GM12878 (cell line): ENCODE results near the gene SMIM1. TPM values are rescaled to one million over a fixed set of nuclear protein-coding genes. Genes with fewer than 3 reads are reported as not detected.

ENCODE experiments used
- ATAC-seq: fragments of 200-7000 bp; cut with Tn5 transposase; 3 replicates; pipeline ENCODE4 v1.9.1; 2020; ENCODE audit warnings: mild to moderate bottlenecking, moderate library complexity
- BruUV-seq: library from RNA; stranded (reverse); fragments of 400-500 nt; replicated peaks from 2 replicates; lab custom pipeline; 2021; lab: Mats Ljungman, UMichigan
- CTCF ChIA-PET: fragments of 300-600 bp; sonication (Branson Sonifier 250); formaldehyde crosslinking; extraction: SDS; loops from one replicate; lab custom pipeline; 2021; ENCODE audit warnings: inconsistent platforms; lab: Yijun Ruan, JAX
- POLR2A ChIA-PET: fragments of 350-600 bp; formaldehyde crosslinking; extraction: SDS; loops from one replicate; lab custom pipeline; 2021; ENCODE audit warnings: inconsistent platforms; lab: Charles Lee
- RAD21 ChIA-PET: fragments of 300-600 bp; sonication (Branson Sonifier 250); formaldehyde crosslinking; loops from one replicate; lab custom pipeline; 2023; ENCODE audit warnings: antibody characterized with exemption; ENCODE audit not compliant: unreplicated experiment; lab: Charles Lee
- SMC1A ChIA-PET: fragments of 300-600 bp; sonication (Branson Sonifier 250); formaldehyde crosslinking; loops from one replicate; lab custom pipeline; 2023; ENCODE audit not compliant: unreplicated experiment, uncharacterized antibody; lab: Charles Lee
- DNase-seq: peaks from one replicate; pipeline ENCODE4 v3.0.0-alpha.2; 2011; ENCODE audit warnings: low read depth, low spot score
- FAIRE-seq: peaks from 3 replicates; lab custom pipeline; 2011; peaks lifted over from hg19 to GRCh38; lab: Jason Lieb, UNC
- H2AFZ ChIP-seq: 2 replicates; pipeline ENCODE4 v1.6.0; 2011; ENCODE audit warnings: low read depth, low read length, control low read depth; ENCODE audit not compliant: control insufficient read depth
- H3K27ac ChIP-seq: 2 replicates; pipeline ENCODE4 v1.5.1; 2011; ENCODE audit warnings: control low read depth; ENCODE audit not compliant: control insufficient read depth, insufficient read depth
- H3K27me3 ChIP-seq, 2 experiments: replicated peaks in 1 of 2; 2 replicates each; pipeline versions ENCODE4 v1.6.0 to v1.6.1; 2011; ENCODE audit warnings: low read length in 1 of 2; ENCODE audit not compliant: control insufficient read depth in 2 of 2, insufficient read depth in 2 of 2
- H3K36me3 ChIP-seq, 2 experiments: 2 replicates each; pipeline ENCODE4 v1.5.1; 2011; ENCODE audit warnings: low read length in 1 of 2; ENCODE audit not compliant: control insufficient read depth in 2 of 2, insufficient read depth in 2 of 2
- H3K4me1 ChIP-seq: 2 replicates; pipeline ENCODE4 v1.6.1; 2011; ENCODE audit warnings: mild to moderate bottlenecking, low read length, moderate library complexity, mixed read lengths; ENCODE audit not compliant: control insufficient read depth, insufficient read depth
- H3K4me2 ChIP-seq: 2 replicates; pipeline ENCODE4 v1.6.0; 2011; ENCODE audit warnings: control low read depth; ENCODE audit not compliant: control insufficient read depth, insufficient read depth
- H3K4me3 ChIP-seq: fragments of 200-600 bp; sonication (generic); 2 replicates; pipeline ENCODE4 v1.5.1; 2016
- H3K79me2 ChIP-seq: 2 replicates; pipeline ENCODE4 v1.6.0; 2011; ENCODE audit warnings: low read length; ENCODE audit not compliant: control insufficient read depth, insufficient read depth
- H3K9ac ChIP-seq: 2 replicates; pipeline ENCODE4 v1.8.0; 2011; ENCODE audit warnings: low read length, control low read depth, mixed read lengths; ENCODE audit not compliant: control insufficient read depth, insufficient read depth
- H3K9me3 ChIP-seq: replicated peaks from 3 replicates; pipeline ENCODE4 v1.5.1; 2011; ENCODE audit warnings: mild to moderate bottlenecking, low read length; ENCODE audit not compliant: control insufficient read depth, insufficient read depth
- H4K20me1 ChIP-seq: 2 replicates; pipeline ENCODE4 v1.6.0; 2011; ENCODE audit not compliant: control insufficient read depth, insufficient read depth
- POU2F2 ChIP-seq: IDR thresholded peaks from 3 replicates; pipeline ENCODE4 v1.6.1; 2011; ENCODE audit warnings: low read depth, mild to moderate bottlenecking, low read length, borderline replicate concordance
- SREBF1 ChIP-seq: IDR thresholded peaks from 2 replicates; pipeline ENCODE4 v1.6.1; 2012; ENCODE audit warnings: mild to moderate bottlenecking, low read length
- SUPT20H ChIP-seq: IDR thresholded peaks from 2 replicates; pipeline ENCODE4 v1.6.1; 2011; ENCODE audit warnings: low read depth, mild to moderate bottlenecking, low read length, moderate library complexity, borderline replicate concordance; ENCODE audit not compliant: control insufficient read depth
- ZNF622 ChIP-seq: fragments of 450-650 bp; IDR thresholded peaks from 2 replicates; pipeline ENCODE4 v1.6.1; 2017; ENCODE audit warnings: mild to moderate bottlenecking, inconsistent platforms
- WGBS: methylation state at CpG from one replicate; pipeline ENCODE4 v1.1.6; 2016; ENCODE audit warnings: low lambda C conversion rate; ENCODE audit not compliant: insufficient replicate concordance, insufficient coverage; ENCODE audit errors: missing lambda C conversion rate; 5-methylcytosine and 5-hydroxymethylcytosine counted together
- in situ Hi-C: fragments of 300-500 bp; cut with MboI; formaldehyde crosslinking; loops from 9 replicates; pipeline ENCODE4 v1.14.3; 2018; ENCODE audit warnings: mixed read lengths
- intact Hi-C: fragments of 100-400 bp; cut with micrococcal nuclease; formaldehyde crosslinking; loops from one replicate; pipeline ENCODE4 v1.14.2; 2022; ENCODE audit not compliant: unreplicated experiment
- polyA plus RNA-seq, 11 experiments: library from polyadenylated mRNA; depleted of rRNA in 4 of 11; unstranded in 6 of 11; stranded (reverse) in 5 of 11; fragments of >200 nt; fragmentation: Nextera tagmentation in 4 of 11; fragmentation: Illumina TruSeq in 1 of 11; extraction: Ambion mirVana in 4 of 11; extraction: Trizol in 1 of 11; gene quantifications; 1 replicate in 1 of 11; 2 replicates in 10 of 11; pipeline versions ENCODE4 v1.2.1 to v1.2.3, GENCODE V29; 2011 to 2016; ENCODE audit warnings: inconsistent platforms in 2 of 11, missing spikeins in 2 of 11, low read depth in 1 of 11
- total RNA-seq, 4 experiments: library from RNA; depleted of rRNA in 3 of 4; stranded (reverse); fragments of >200 nt in 3 of 4; fragmentation: Illumina TruSeq in 1 of 4; extraction: Trizol in 1 of 4; gene quantifications; 2 replicates each; pipeline versions ENCODE4 v1.2.1 to v1.2.3, GENCODE V29; 2013 to 2021
- TF ChIP-seq, protein P1 (sequence below): IDR thresholded peaks from 2 replicates; pipeline ENCODE4 v1.6.1; 2012; ENCODE audit warnings: low read depth, low read length, improper control_type of control experiment

The SMIM1 gene
- total and polyA plus RNA-seq, 10 of the 15 experiments (the other 5 are each of a cell fraction or from before 2014, with no cell fraction given) = 0.30 to 0.37 TPM; not detected in 8

DNA sequence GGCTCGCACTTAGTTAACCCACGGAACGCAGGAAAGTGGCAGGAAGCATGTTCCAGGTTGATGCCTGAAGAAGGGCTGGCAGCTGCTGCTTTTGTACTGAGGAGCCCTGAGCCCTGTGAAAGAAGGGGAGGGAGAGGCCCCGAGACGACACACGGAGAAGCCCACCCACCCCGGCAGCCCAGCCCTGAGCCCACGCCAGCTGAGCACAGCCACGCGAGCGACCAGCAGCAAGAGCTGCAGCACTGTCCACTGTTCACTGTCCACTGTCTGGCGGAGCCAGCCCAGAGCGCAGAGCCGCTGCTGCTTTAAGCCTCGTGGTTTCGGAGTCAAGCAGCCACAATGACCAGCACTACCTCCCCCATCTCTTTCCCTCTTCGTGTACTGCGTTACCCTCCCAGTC, 18.4 kb downstream of the SMIM1 start:
- in situ Hi-C loops = no loop called here
- no TSS peak for BruUV-seq
- peaks cover 6 to 17% of the 10 kb centered on the region in 2 experiments for H3K36me3 ChIP-seq

More for the DNA sequence above, 18.4 kb downstream of the SMIM1 start:
- no peak for TF ChIP-seq POU2F2
- TF ChIP-seq SREBF1 = no peak
- TF ChIP-seq, protein P1, sequence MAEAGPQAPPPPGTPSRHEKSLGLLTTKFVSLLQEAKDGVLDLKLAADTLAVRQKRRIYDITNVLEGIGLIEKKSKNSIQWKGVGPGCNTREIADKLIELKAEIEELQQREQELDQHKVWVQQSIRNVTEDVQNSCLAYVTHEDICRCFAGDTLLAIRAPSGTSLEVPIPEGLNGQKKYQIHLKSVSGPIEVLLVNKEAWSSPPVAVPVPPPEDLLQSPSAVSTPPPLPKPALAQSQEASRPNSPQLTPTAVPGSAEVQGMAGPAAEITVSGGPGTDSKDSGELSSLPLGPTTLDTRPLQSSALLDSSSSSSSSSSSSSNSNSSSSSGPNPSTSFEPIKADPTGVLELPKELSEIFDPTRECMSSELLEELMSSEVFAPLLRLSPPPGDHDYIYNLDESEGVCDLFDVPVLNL = no peak
- no peak for TF ChIP-seq SUPT20H
- no peak for TF ChIP-seq ZNF622
- TF ChIP-seq, all 136 proteins: peak for 0
- no peak overlapping the region for H3K9ac ChIP-seq
- H3K27me3 ChIP-seq = no peaks in the 10 kb centered on the region
- ChIA-PET CTCF (no interaction called here), RAD21 (no interaction called here), POLR2A (no interaction called here), SMC1A (no interaction called here)
- H3K79me2 ChIP-seq = peaks cover 35% of the 10 kb centered on the region
- H2AFZ ChIP-seq = no peak overlapping the region
- FAIRE-seq (no peak), DNase-seq (no peak), ATAC-seq (no peak)
- over 99% methylated on average over 15 of the region's 18 CpGs for WGBS
- no peak overlapping the region for H3K4me2 ChIP-seq
- H3K27ac ChIP-seq = no peak overlapping the region
- peaks cover 28% of the 10 kb centered on the region for H3K4me1 ChIP-seq
- peaks cover 5% of the 10 kb centered on the region; the same call in 1 of the 2 replicates for H4K20me1 ChIP-seq
- intact Hi-C loops = no loop called here
- H3K9me3 ChIP-seq = no peaks in the 10 kb centered on the region
- H3K4me3 ChIP-seq = no peak overlapping the region
